ENCODE data around the gene NARF.
A peak's percentile ranks its signal among the peaks of the same experiment; 100 is the strongest.

The NARF gene

DNA sequence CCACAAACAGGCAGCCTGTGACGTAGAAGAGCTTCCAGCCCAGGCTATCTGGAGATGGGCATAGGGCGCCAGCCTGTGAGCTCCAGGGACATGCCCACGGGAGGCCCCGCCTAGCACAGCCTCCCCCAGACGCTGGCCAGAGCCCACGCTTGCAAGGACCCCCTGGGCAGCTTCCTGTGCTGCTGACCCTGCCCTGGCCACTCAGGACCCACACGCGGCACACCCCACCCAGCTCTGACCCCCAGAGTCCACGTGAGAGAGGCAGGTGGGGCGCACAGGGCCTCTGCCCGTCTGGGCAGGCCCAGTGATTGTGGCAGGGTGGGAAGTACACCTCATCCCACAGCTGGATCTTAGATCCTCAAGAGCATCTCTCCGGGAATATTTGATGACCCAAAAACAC lies 11.9 kb upstream of the NARF start:
- TF ChIP-seq, protein P1, sequence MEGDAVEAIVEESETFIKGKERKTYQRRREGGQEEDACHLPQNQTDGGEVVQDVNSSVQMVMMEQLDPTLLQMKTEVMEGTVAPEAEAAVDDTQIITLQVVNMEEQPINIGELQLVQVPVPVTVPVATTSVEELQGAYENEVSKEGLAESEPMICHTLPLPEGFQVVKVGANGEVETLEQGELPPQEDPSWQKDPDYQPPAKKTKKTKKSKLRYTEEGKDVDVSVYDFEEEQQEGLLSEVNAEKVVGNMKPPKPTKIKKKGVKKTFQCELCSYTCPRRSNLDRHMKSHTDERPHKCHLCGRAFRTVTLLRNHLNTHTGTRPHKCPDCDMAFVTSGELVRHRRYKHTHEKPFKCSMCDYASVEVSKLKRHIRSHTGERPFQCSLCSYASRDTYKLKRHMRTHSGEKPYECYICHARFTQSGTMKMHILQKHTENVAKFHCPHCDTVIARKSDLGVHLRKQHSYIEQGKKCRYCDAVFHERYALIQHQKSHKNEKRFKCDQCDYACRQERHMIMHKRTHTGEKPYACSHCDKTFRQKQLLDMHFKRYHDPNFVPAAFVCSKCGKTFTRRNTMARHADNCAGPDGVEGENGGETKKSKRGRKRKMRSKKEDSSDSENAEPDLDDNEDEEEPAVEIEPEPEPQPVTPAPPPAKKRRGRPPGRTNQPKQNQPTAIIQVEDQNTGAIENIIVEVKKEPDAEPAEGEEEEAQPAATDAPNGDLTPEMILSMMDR (IDR thresholded peaks at IDR 0.05; ENCODE audit: low read depth, low read length), result no peak

DNA sequence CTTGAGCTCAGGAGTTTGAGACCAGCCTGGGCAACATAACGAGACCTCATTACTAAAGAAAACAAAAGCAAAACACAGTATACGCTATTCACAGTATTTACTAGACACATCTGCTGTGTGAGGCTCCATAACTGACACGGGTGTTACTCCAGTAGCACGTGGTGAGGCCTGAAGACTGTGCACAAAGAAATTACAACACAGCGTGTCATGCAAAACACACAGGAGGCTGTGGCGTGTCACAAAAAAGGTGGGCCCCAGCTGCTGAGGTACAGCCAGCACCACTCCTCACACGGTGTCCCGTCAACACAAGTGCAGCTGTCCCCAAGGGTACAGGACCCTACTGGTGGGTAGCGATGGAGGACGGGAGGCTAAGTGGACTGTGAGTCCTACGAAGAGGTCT lies 10.7 kb upstream of the NARF start:
- no peak overlapping the region for H3K4me3 ChIP-seq (ENCODE audit: low read depth, low read length)
- TF ChIP-seq, protein P1 (IDR thresholded peaks at IDR 0.05; ENCODE audit: low read depth, low read length), result no peak
- H3K36me3 ChIP-seq, result peaks cover 41% of the 10 kb centered on the region
- no peaks in the 10 kb centered on the region for H3K27me3 ChIP-seq (ENCODE audit: insufficient read depth, low read depth, severe bottlenecking)
- no peak overlapping the region for H3K27ac ChIP-seq
- peaks cover 11% of the 10 kb centered on the region for H3K9me3 ChIP-seq (ENCODE audit: severe bottlenecking)
- no peak for DNase-seq

More for the DNA sequence above, 11.9 kb upstream of the NARF start:
- DNase-seq, result no peak
- peaks cover under 1% of the 10 kb centered on the region for H3K9me3 ChIP-seq (ENCODE audit: severe bottlenecking)
- H3K36me3 ChIP-seq, result peaks cover 54% of the 10 kb centered on the region
- no peak overlapping the region for H3K27ac ChIP-seq
- H3K27me3 ChIP-seq (ENCODE audit: insufficient read depth, low read depth, severe bottlenecking), result no peaks in the 10 kb centered on the region
- no peak overlapping the region for H3K4me3 ChIP-seq (ENCODE audit: low read depth, low read length)

DNA sequence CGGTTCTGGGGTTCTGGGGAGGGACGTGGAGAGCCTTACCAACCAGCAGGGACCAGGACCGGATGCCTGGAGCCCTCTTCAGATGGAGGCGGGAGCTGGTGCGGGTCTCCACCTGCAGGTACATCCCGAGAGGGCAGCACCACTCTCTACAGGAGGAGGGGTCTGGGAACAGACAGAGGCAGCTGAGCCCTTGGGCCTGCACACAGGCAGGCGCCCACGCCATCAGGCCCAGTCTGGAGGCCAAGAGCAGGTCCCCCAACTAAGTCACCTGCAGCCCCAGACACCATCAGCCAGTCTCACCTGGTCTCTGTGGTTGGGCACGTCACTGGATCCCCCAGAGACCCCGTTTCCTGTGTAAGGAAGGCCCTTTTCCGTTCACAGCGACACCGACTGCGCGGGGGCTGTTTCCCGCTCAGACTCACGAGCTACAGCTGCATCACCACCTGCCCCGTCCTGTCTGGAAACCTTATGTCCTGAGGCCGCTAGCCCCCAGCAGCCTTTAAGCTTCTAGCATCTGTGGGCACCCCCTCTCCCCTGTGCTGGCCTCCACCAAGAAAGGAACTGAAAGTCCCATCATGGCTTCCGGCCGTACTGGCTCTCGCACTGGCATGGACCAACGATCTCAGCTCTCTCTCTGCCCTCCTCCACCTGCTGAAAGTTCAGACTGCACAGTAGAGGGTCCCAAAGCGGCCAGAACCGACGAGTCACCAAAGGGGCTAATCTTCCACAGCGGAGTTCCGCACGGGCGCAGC lies 9.2 kb upstream of the NARF start:
- Histone ChIP-seq H3K27me3 (ENCODE audit: insufficient read depth, low read depth, severe bottlenecking) (no peaks in the 10 kb centered on the region), H3K27ac (peak overlapping the region; percentile 92), H3K9me3 (ENCODE audit: severe bottlenecking) (peaks cover 23% of the 10 kb centered on the region), H3K36me3 (peaks cover 30% of the 10 kb centered on the region), H3K4me3 (ENCODE audit: low read depth, low read length) (peak overlapping the region; percentile 84)
- TF ChIP-seq, protein P1 (IDR thresholded peaks at IDR 0.05; ENCODE audit: low read depth, low read length), result no peak
- DNase-seq, result no peak

DNA sequence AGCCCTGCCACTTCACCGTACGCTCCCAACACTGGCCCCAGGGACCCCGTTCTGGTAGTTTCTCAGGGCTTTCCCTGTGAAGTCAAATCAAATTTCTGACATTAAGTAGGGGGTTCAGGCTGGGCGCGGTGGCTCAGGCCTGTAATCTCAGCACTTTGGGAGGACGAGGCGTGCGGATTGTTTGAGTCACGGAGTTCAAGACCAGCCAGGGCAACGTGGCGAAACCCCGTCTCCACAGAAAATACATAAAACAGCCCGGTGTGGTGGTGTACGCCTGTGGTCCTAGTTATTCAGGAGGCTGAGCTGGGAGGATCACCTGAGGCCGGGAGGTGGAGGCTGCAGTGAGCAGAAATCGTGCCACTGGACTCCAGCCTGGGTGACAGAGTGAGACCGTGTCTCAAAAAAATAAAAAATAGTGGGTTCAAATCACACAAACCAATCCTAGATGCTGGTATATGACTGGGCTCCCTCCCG lies 8.6 kb upstream of the NARF start:
- Histone ChIP-seq H3K27me3 (ENCODE audit: insufficient read depth, low read depth, severe bottlenecking) (no peaks in the 10 kb centered on the region), H3K27ac (peak overlapping the region; percentile 92), H3K4me3 (ENCODE audit: low read depth, low read length) (peak overlapping the region; percentile 84), H3K36me3 (peaks cover 24% of the 10 kb centered on the region), H3K9me3 (ENCODE audit: severe bottlenecking) (peaks cover 23% of the 10 kb centered on the region)
- TF ChIP-seq, protein P1 (IDR thresholded peaks at IDR 0.05; ENCODE audit: low read depth, low read length), result no peak
- no peak for DNase-seq

DNA sequence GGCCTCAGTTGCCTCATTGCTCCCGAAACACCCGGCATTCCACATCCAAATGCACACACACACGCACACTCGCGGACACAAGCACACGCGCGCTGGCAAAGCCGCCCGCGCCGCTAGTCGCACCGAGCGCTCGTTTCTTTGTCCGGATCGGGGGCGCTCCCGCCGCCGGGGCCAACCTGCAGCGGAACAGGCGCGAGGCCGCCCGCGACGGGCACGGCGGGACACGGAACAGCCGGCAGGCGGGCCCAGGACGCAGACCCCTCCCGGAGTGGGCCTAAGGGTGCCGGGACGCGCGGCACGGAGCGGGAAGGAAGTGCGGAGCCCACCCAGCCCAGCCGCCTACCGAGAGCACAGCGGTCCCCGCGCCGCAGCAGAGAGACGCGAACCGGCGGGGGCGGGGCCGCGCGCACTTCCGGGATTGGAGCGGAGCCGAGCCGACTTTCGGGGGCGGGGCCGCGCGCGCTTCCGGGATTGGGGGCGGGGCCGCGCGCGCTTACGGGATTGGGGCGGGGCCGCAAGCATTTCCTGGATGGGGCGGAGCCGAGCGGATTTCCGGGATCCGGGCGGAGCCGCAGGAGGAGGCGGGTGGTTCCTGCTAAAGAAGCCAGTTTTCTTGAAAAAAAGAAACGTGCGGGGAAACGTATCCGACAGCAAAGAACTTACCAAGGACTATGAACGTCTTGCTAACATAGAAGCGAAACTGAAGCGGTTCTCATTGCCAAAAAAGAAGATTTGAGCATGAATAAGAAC lies 8.0 kb upstream of the NARF start, which contains the start of gene CYBC1:
Gene CYBC1 (minus strand): TSS at position 396 of the 750 bp plus-strand sequence. CDS start 1,498 bp downstream, outside the sequence.
- TF ChIP-seq, protein P1 (IDR thresholded peaks at IDR 0.05; ENCODE audit: low read depth, low read length), result no peak

More for the DNA sequence above, 8.0 kb upstream of the NARF start, which contains the start of gene CYBC1:
- H3K9me3 ChIP-seq (ENCODE audit: severe bottlenecking), result peaks cover 23% of the 10 kb centered on the region
- H3K4me3 ChIP-seq (ENCODE audit: low read depth, low read length), result peak within 1 kb of the TSS; percentile 84
- peaks cover 18% of the 10 kb centered on the region for H3K36me3 ChIP-seq
- no peaks in the 10 kb centered on the region for H3K27me3 ChIP-seq (ENCODE audit: insufficient read depth, low read depth, severe bottlenecking)
- DNase-seq, result peak; percentile 94
- peak within 1 kb of the TSS; percentile 92 for H3K27ac ChIP-seq
